SK-N-MC (cell line): ENCODE measurements around the gene DEF6.

ENCODE experiments used
- EZH2 ChIP-seq: fragments of 200-600 bp; sonication (generic); IDR thresholded peaks from one replicate; pipeline ENCODE4 v1.6.1; 2017; ENCODE audit warnings: antibody characterized with exemption
- FOXP2 ChIP-seq: optimal IDR thresholded peaks from 2 replicates; pipeline ENCODE3; 2011; ENCODE audit warnings: mild to moderate bottlenecking, moderate library complexity; ENCODE audit not compliant: insufficient read depth; ENCODE audit errors: extremely low read length, control extremely low read depth
- POLR2AphosphoS5 ChIP-seq: IDR thresholded peaks from 2 replicates; pipeline ENCODE4 v1.6.1; 2012; ENCODE audit warnings: mild to moderate bottlenecking, low read depth, low read length, borderline replicate concordance

GRCh38 chr6:35258336-35258735 lies 39.3 kb upstream of the DEF6 start:
- TF ChIP-seq POLR2AphosphoS5, result no peak
- TF ChIP-seq EZH2, result no peak
- TF ChIP-seq FOXP2, result no peak
